Hematopoietic multipotent progenitor cell treated with erythropoietin and hydrocortisone succinate and interleukin-3 and kit ligand, for 8 days (in vitro differentiated cells): ENCODE data around the gene CLDN24.

Source experiments
- DNase-seq: peaks from one replicate; pipeline ENCODE4 v3.0.0-alpha.2; 2015

Gene CLDN24

GRCh38 chr4:183272384-183272783, 49.8 kb downstream of the CLDN24 start:
- no peak for DNase-seq
